K562 treated with DMSO at 1 percent for 48 hours (cell line): ENCODE results near the gene TSPAN4. TPM values are rescaled to one million over a fixed set of nuclear protein-coding genes. Genes with fewer than 3 reads are reported as not detected.

Experiments
- total RNA-seq: library from RNA; unstranded; fragments of 300-600 nt; gene quantifications from 2 replicates; pipeline ENCODE4 v1.2.3, GENCODE V29; 2022; ENCODE audit warnings: low replicate concordance; ENCODE audit errors: extremely low read depth

TSPAN4 gene, protein sequence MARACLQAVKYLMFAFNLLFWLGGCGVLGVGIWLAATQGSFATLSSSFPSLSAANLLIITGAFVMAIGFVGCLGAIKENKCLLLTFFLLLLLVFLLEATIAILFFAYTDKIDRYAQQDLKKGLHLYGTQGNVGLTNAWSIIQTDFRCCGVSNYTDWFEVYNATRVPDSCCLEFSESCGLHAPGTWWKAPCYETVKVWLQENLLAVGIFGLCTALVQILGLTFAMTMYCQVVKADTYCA
- not detected in 2 replicates for total RNA-seq

DNA sequence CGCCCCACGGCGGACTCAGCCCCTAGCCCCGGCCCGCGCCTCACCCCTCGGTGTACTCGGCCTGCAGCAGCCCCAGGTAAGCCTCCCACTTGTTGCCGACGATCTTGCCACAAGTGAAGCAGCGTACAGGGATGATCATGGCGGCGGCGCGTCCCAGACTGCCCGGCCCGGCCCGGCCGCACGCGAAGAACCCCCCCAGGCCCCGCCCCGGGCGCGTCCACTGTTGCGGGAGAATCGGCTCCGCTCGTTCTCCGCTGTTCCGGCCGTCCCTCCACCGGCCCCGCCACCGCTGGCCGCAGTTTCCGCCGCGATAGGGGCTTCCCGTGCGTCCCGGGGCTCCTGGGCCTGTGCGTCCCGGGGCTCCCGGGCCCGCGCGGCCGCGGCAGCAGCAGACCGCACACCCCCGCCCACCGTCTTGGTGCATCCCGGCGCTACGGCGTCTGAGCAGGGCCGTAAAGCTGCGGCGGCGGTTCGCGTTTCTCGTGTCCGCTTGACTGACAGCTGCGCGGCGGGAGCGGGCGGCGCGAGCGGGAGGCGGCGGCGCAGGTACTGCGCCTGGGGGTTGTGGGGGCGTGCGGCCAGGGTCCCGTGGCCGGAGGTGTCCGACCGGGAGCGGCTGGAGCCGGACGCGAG is at the start of gene TSPAN4, which contains the start of gene POLR2L:
TSS of gene TSPAN4 (plus strand) at position 483 of the 633 bp plus-strand sequence. CDS start 7,453 bp downstream, outside the sequence.
TSS of gene POLR2L (minus strand) at position 160 of the 633 bp plus-strand sequence. CDS start at position 139, 21 bp downstream.

DNA sequence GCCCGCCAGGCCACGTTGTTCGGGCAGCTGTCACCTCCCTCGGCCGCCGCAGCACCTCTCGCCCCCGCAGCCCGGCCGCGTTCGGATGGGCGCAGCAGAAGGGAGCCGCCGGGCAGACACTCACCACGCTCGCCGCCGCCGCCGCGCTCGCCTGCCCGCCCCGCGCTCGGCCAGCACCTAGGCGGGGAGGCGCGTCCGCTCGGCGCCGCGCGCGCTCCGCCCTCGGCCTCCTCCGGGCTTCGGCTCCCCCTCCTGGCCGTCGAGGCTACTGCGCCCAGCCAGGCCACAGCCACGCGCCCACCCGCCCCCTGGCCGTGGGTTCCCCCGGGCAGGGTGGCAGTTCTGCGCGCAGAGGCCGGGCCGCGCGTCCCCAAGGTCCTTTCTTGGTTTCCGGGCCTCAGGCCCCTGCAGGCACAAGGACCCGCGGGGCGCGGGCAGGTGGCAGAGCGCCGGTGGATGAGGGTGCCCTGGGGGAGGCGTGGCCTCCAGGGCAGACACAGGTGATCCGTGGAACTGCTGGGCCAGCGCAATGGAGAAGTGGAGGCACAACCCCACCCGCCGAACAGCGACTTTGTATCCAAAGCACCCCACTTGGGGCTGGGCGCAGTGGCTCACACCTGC is 44.4 kb upstream of the TSPAN4 start, which contains the start of gene SLC25A22:
TSS of gene SLC25A22 (minus strand) at position 189 of the 621 bp plus-strand sequence. CDS start 3,275 bp downstream, outside the sequence.

GRCh38 chr11:809287-810039 is 33.2 kb upstream of the TSPAN4 start, which contains the start of gene RPLP2:
Gene RPLP2 (plus strand): TSS chr11:809967. CDS start chr11:810235, 268 bp downstream.

GRCh38 chr11:818396-819128 is 24.1 kb upstream of the TSPAN4 start, which contains the start of gene PNPLA2:
Gene PNPLA2 (plus strand): TSS chr11:818914. CDS start chr11:819719, 805 bp downstream.

GRCh38 chr11:827897-828192 is 14.8 kb upstream of the TSPAN4 start, which contains the start of gene CRACR2B:
Gene CRACR2B (plus strand): TSS chr11:827919. CDS start chr11:828608, 689 bp downstream.

GRCh38 chr11:832529-833113 is 10.0 kb upstream of the TSPAN4 start, which contains the start of gene CD151:
Gene CD151 (plus strand): TSS chr11:832952. CDS start chr11:836070, 3,118 bp downstream.

DNA sequence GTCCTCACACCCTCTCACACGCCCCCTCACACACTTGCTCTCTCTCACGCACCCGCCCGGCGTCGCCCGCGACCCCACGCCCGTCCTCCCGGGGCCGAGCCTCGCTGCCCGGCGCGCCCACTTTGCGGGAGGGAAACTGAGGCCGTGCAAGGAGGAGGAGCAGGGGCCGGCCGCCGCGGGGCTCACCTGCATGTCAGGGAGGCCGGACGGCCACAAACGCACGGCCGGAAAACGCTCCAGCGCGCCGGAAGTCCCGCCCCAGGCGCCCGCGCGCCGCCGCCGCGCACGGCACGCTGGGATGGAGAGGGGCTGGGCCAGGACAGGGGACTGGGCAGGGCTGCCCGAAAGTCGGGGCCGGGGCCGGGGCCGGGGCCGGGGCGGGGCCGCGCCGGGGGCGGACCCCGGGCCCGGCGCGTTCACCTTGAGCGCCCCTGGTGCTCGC is 68.0 kb downstream of the TSPAN4 start, which contains the start of gene CHID1:
TSS of gene CHID1 (minus strand) at position 222 of the 442 bp plus-strand sequence. CDS start 5,994 bp downstream, outside the sequence.

Other genes with a start within 250 kb of the TSPAN4 start
- not detected in 2 replicates for gene IRF7, start 226.9 kb upstream of the TSPAN4 start, total RNA-seq
- gene CDHR5, start 217.9 kb upstream of the TSPAN4 start, total RNA-seq: not detected in 2 replicates
- gene SCT, start 215.7 kb upstream of the TSPAN4 start, total RNA-seq: not detected in 2 replicates
- gene DRD4, start 205.6 kb upstream of the TSPAN4 start, total RNA-seq: not detected in 2 replicates
- gene DEAF1, start 147.6 kb upstream of the TSPAN4 start, total RNA-seq: not detected in 2 replicates
- not detected in 2 replicates for gene TMEM80, start 147.0 kb upstream of the TSPAN4 start, total RNA-seq
- not detected in 2 replicates for gene EPS8L2, start 136.6 kb upstream of the TSPAN4 start, total RNA-seq
- gene TALDO1, start 95.4 kb upstream of the TSPAN4 start, total RNA-seq: 394 TPM in 1 of 2 replicates, not detected in the other
- gene GATD1, start 65.4 kb upstream of the TSPAN4 start, total RNA-seq: not detected in 2 replicates
- not detected in 2 replicates for gene CEND1, start 52.8 kb upstream of the TSPAN4 start, total RNA-seq
- gene SLC25A22, start 44.6 kb upstream of the TSPAN4 start, total RNA-seq: not detected in 2 replicates
- gene PIDD1, start 37.6 kb upstream of the TSPAN4 start, total RNA-seq: not detected in 2 replicates
- gene RPLP2, start 32.9 kb upstream of the TSPAN4 start, total RNA-seq: not detected in 2 replicates
- gene PNPLA2, start 23.9 kb upstream of the TSPAN4 start, total RNA-seq: 265 TPM in 1 of 2 replicates, not detected in the other
- gene CRACR2B, start 14.9 kb upstream of the TSPAN4 start, total RNA-seq: not detected in 2 replicates
- 775 TPM in 1 of 2 replicates, not detected in the other for gene CD151, start 9.9 kb upstream of the TSPAN4 start, total RNA-seq
- gene POLR2L, start 323 bp upstream of the TSPAN4 start, total RNA-seq: not detected in 2 replicates
- gene CHID1, start 68.0 kb downstream of the TSPAN4 start, total RNA-seq: not detected in 2 replicates
- gene AP2A2, start 83.0 kb downstream of the TSPAN4 start, total RNA-seq: not detected in 2 replicates
- gene MUC6, start 193.9 kb downstream of the TSPAN4 start, total RNA-seq: not detected in 2 replicates
- gene MUC2, start 232.0 kb downstream of the TSPAN4 start, total RNA-seq: not detected in 2 replicates